Parathyroid adenoma (tissue), 2 donors: Measurements from ENCODE around the gene SPATA9.

Source experiments
- H2AFZ ChIP-seq: fragments of 300-600 bp; sonication (generic); one replicate; pipeline ENCODE4 v1.7.0; 2017; ENCODE audit warnings: antibody characterized with exemption, mild to moderate bottlenecking
- H3K27ac ChIP-seq: fragments of 300-600 bp; sonication (generic); one replicate; pipeline ENCODE4 v1.7.0; 2017
- H3K27me3 ChIP-seq: fragments of 300-600 bp; sonication (generic); one replicate; pipeline ENCODE4 v1.7.0; 2017; ENCODE audit warnings: low read length; ENCODE audit not compliant: control insufficient read depth, insufficient read depth
- H3K36me3 ChIP-seq: fragments of 300-600 bp; sonication (generic); one replicate; pipeline ENCODE4 v1.7.0; 2017; ENCODE audit warnings: low read length; ENCODE audit not compliant: control insufficient read depth, insufficient read depth
- H3K4me1 ChIP-seq: fragments of 300-600 bp; sonication (generic); one replicate; pipeline ENCODE4 v1.7.0; 2017; ENCODE audit warnings: control low read depth
- H3K4me2 ChIP-seq: fragments of 300-600 bp; sonication (generic); one replicate; pipeline ENCODE4 v1.7.0; 2017; ENCODE audit warnings: low read length
- H3K4me3 ChIP-seq: fragments of 300-600 bp; sonication (generic); one replicate; pipeline ENCODE4 v1.7.0; 2017; ENCODE audit warnings: low read depth, low read length
- H3K79me2 ChIP-seq: fragments of 300-600 bp; sonication (generic); one replicate; pipeline ENCODE4 v1.7.0; 2017; ENCODE audit warnings: control low read depth
- H3K9ac ChIP-seq: fragments of 300-600 bp; sonication (generic); one replicate; pipeline ENCODE4 v1.7.0; 2017; ENCODE audit warnings: mild to moderate bottlenecking
- H3K9me3 ChIP-seq: fragments of 300-600 bp; sonication (generic); one replicate; pipeline ENCODE4 v1.7.0; 2017; ENCODE audit warnings: low read length; ENCODE audit not compliant: control insufficient read depth
- CTCF ChIP-seq: fragments of 300-600 bp; sonication (generic); IDR thresholded peaks from one replicate; pipeline ENCODE4 v1.7.0; 2017; ENCODE audit warnings: antibody characterized with exemption, mild to moderate bottlenecking
- donor health status: primary hyperparathyroidism.

The SPATA9 gene

GRCh38 chr5:95610546-95610945 lies 72.2 kb downstream of the SPATA9 start:
- Histone ChIP-seq H3K36me3 (no peaks in the 10 kb centered on the region), H3K9ac (no peak overlapping the region), H3K79me2 (no peaks in the 10 kb centered on the region), H3K4me1 (no peaks in the 10 kb centered on the region), H3K27ac (no peak overlapping the region), H3K4me3 (no peak overlapping the region), H3K4me2 (no peak overlapping the region), H3K9me3 (no peaks in the 10 kb centered on the region), H2AFZ (no peak overlapping the region), H3K27me3 (no peaks in the 10 kb centered on the region)
- no peak for TF ChIP-seq CTCF

GRCh38 chr5:95609711-95610110 lies 73.1 kb downstream of the SPATA9 start:
- H3K9ac ChIP-seq = no peak overlapping the region
- no peak for TF ChIP-seq CTCF
- no peak overlapping the region for H3K4me3 ChIP-seq
- H3K27me3 ChIP-seq = no peaks in the 10 kb centered on the region
- H3K9me3 ChIP-seq = no peaks in the 10 kb centered on the region
- H2AFZ ChIP-seq = peak overlapping the region; percentile 3
- H3K36me3 ChIP-seq = no peaks in the 10 kb centered on the region
- no peak overlapping the region for H3K27ac ChIP-seq
- no peaks in the 10 kb centered on the region for H3K4me1 ChIP-seq
- no peak overlapping the region for H3K4me2 ChIP-seq
- no peaks in the 10 kb centered on the region for H3K79me2 ChIP-seq
